ENCODE measurements around the gene DDX25. TPM values are rescaled to one million over a fixed set of nuclear protein-coding genes. Genes with fewer than 3 reads are reported as not detected.

DDX25 gene
- total and polyA plus RNA-seq, 2 of the 8 experiments (the other 6 are each of a cell fraction or from before 2014, with no cell fraction given) = 17.6 to 17.9 TPM

DNA sequence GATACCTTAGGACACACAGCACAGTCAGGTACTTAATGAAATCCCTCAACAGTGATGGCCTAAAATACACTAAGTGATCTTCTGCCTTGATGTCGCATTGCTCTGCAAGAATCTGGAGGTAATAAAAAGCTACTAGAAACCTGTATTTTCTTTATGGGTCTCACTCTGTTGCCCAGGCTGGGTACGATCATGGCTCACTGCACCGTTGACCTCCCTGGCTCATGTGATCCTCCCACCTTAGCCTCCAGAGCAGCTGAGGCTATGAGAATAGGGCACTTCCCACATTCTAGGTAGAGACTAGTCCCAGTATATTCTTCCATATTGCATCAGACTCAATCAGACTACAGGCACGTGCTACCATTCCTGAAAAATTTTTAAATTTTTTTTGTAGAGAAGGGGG lies 63.2 kb downstream of the DDX25 start (continued):
- TF ChIP-seq, protein P1, sequence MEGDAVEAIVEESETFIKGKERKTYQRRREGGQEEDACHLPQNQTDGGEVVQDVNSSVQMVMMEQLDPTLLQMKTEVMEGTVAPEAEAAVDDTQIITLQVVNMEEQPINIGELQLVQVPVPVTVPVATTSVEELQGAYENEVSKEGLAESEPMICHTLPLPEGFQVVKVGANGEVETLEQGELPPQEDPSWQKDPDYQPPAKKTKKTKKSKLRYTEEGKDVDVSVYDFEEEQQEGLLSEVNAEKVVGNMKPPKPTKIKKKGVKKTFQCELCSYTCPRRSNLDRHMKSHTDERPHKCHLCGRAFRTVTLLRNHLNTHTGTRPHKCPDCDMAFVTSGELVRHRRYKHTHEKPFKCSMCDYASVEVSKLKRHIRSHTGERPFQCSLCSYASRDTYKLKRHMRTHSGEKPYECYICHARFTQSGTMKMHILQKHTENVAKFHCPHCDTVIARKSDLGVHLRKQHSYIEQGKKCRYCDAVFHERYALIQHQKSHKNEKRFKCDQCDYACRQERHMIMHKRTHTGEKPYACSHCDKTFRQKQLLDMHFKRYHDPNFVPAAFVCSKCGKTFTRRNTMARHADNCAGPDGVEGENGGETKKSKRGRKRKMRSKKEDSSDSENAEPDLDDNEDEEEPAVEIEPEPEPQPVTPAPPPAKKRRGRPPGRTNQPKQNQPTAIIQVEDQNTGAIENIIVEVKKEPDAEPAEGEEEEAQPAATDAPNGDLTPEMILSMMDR (IDR thresholded peaks at IDR 0.05; ENCODE audit: control extremely low read depth in 1 of 3, insufficient read depth in 1 of 3, low read depth in 1 of 3, low read length in 3 of 3) = no peak
- TF ChIP-seq SRF (IDR thresholded peaks at IDR 0.05; ENCODE audit: low read depth, low read length) = no peak
